SU-DHL-6 (cell line): ENCODE data around the gene KCNK1.

Source experiments
- H2AFZ ChIP-seq: fragments of 200-600 bp; sonication (generic); 2 replicates; pipeline ENCODE4 v1.6.1; 2014; ENCODE audit warnings: low read depth, mild to moderate bottlenecking, moderate library complexity, mixed read lengths, antibody characterized with exemption, low read length; ENCODE audit not compliant: severe bottlenecking
- H3F3A ChIP-seq: fragments of 200-600 bp; shearing (Covaris generic); 2 replicates; pipeline ENCODE4 v1.6.0; 2016; ENCODE audit warnings: antibody characterized with exemption, mild to moderate bottlenecking; ENCODE audit not compliant: insufficient read depth
- H3K27ac ChIP-seq: fragments of 200-600 bp; sonication (generic); 2 replicates; pipeline ENCODE4 v1.5.1; 2016; ENCODE audit warnings: low read depth, mild to moderate bottlenecking, low read length, moderate library complexity, mixed read lengths
- H3K27me3 ChIP-seq: fragments of 200-600 bp; sonication (generic), shearing (Covaris generic); 2 replicates; pipeline ENCODE4 v1.6.0; 2014; ENCODE audit warnings: mild to moderate bottlenecking, low read length
- H3K36me3 ChIP-seq: fragments of 200-600 bp; sonication (generic); 2 replicates; pipeline ENCODE4 v1.6.1; 2014; ENCODE audit warnings: mild to moderate bottlenecking, low read length, mixed read lengths
- H3K4me2 ChIP-seq: fragments of 300-600, 200-600 bp; shearing (Covaris generic), sonication (generic); 2 replicates; pipeline ENCODE4 v1.6.0; 2014; ENCODE audit warnings: low read length, low read depth, mild to moderate bottlenecking; ENCODE audit not compliant: poor library complexity, severe bottlenecking
- H3K4me3 ChIP-seq: fragments of 200-600 bp; sonication (generic); 2 replicates; pipeline ENCODE4 v1.5.1; 2014; ENCODE audit warnings: antibody characterized with exemption, low read length, mild to moderate bottlenecking, mixed read lengths; ENCODE audit not compliant: insufficient read depth, poor library complexity, severe bottlenecking
- H3K79me2 ChIP-seq: fragments of 200-600 bp; sonication (generic); 2 replicates; pipeline ENCODE4 v1.6.1; 2014; ENCODE audit warnings: mild to moderate bottlenecking, low read length, moderate library complexity; ENCODE audit not compliant: insufficient read depth
- H3K9ac ChIP-seq: fragments of 200-600 bp; sonication (generic); 2 replicates; pipeline ENCODE4 v1.7.0; 2014; ENCODE audit warnings: mild to moderate bottlenecking, low read length
- H3K9me2 ChIP-seq: fragments of 200-600 bp; sonication (generic); replicated peaks from 2 replicates; pipeline ENCODE4 v1.6.1; 2014; ENCODE audit warnings: low read length; ENCODE audit not compliant: insufficient read depth
- H3K9me3 ChIP-seq: fragments of 200-600 bp; sonication (generic); 2 replicates; pipeline ENCODE4 v1.6.1; 2014; ENCODE audit warnings: low read length, mixed read lengths; ENCODE audit not compliant: insufficient read depth
- H4K20me1 ChIP-seq: fragments of 200-600 bp; sonication (generic); 2 replicates; pipeline ENCODE4 v1.6.1; 2014; ENCODE audit warnings: low read depth, mild to moderate bottlenecking, antibody characterized with exemption, low read length, moderate library complexity, mixed read lengths
- EZH2phosphoT487 ChIP-seq: fragments of 200-600 bp; sonication (generic), shearing (Covaris generic); conservative IDR thresholded peaks from 2 replicates; pipeline ENCODE4 v1.6.1; 2018; ENCODE audit warnings: mild to moderate bottlenecking, antibody characterized with exemption, low read length, moderate library complexity, mixed read lengths
- TF ChIP-seq, protein P1 (sequence below): fragments of 200-600 bp; sonication (generic); IDR thresholded peaks from one replicate; pipeline ENCODE4 v1.5.1; 2017; ENCODE audit warnings: antibody characterized with exemption, mild to moderate bottlenecking, low read length, moderate library complexity; ENCODE audit not compliant: insufficient read depth, poor library complexity, severe bottlenecking

Gene KCNK1

DNA sequence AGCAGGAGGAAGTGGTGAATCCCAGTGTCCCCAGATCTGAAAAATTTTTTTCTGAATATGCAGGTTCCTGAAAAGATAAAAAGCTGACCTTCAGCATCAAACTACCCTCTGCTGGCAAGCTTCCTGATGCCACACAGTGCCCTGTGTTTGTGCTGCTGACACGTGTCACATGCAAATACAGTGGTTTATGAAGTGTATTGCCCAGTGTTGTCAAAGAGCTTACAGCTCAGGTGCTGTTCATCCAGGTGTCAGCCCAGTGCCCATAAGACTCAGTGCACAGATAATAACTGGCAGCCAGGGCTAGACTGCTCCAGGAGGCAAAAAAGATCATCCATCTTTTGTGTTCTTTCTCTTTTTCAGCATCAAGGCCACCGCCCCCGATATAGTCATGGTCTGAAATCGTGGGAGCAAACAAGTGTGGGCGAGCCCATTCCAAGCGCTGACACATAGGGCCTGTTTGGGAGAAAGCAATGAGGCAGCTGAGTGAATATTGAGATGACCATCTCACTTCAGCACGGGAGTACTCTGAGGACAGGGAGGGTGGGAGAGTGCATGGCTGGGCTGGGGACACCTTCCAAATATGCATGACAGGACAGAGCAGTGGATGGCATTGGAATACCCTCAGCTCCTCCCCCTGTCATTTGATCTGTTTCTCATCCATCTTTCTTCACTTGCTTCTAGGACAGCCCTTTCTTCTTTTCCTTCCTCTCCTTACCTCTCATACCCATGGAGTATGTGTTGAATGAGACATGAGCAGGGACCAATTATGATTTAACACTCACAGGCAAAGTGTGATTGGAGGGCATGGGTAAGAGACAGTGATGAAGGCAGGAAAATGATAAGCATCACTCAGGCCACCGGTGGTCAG is 6.4 kb upstream of the KCNK1 start:
- TF ChIP-seq, protein P1, sequence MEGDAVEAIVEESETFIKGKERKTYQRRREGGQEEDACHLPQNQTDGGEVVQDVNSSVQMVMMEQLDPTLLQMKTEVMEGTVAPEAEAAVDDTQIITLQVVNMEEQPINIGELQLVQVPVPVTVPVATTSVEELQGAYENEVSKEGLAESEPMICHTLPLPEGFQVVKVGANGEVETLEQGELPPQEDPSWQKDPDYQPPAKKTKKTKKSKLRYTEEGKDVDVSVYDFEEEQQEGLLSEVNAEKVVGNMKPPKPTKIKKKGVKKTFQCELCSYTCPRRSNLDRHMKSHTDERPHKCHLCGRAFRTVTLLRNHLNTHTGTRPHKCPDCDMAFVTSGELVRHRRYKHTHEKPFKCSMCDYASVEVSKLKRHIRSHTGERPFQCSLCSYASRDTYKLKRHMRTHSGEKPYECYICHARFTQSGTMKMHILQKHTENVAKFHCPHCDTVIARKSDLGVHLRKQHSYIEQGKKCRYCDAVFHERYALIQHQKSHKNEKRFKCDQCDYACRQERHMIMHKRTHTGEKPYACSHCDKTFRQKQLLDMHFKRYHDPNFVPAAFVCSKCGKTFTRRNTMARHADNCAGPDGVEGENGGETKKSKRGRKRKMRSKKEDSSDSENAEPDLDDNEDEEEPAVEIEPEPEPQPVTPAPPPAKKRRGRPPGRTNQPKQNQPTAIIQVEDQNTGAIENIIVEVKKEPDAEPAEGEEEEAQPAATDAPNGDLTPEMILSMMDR: no peak
- TF ChIP-seq EZH2phosphoT487: no peak
- no peaks in the 10 kb centered on the region for H3K79me2 ChIP-seq
- no peaks in the 10 kb centered on the region for H3F3A ChIP-seq
- no peaks in the 10 kb centered on the region for H3K9me3 ChIP-seq
- no peaks in the 10 kb centered on the region for H3K27me3 ChIP-seq
- no peak overlapping the region for H2AFZ ChIP-seq
- H4K20me1 ChIP-seq: no peaks in the 10 kb centered on the region
- no peak overlapping the region for H3K4me3 ChIP-seq
- H3K27ac ChIP-seq: no peak overlapping the region
- no peak overlapping the region for H3K9ac ChIP-seq
- H3K36me3 ChIP-seq: no peaks in the 10 kb centered on the region
- no peaks in the 10 kb centered on the region for H3K9me2 ChIP-seq
- no peak overlapping the region for H3K4me2 ChIP-seq

DNA sequence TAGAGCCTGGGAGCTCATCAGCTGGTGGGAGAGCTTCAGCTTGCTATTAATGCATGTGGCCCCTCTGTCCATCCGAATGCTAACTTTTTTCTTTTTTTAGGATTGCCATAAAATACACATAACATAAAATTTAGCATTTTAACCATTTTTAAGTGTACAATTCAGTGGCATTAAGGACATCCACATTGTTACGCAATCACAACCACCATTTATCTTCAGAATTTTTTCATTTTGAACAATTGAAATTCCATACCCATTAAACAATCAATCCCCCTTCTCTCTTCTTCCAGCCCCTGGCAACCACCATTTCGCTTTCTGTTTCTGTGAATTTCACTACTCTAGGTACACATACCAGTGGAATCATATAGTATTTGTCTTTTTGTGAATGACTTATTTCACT is 4.9 kb upstream of the KCNK1 start:
- TF ChIP-seq, protein P1: no peak
- TF ChIP-seq EZH2phosphoT487: no peak
- Histone ChIP-seq H2AFZ (no peak overlapping the region), H3K4me2 (no peak overlapping the region), H3K79me2 (no peaks in the 10 kb centered on the region), H3K27ac (no peak overlapping the region), H3K9ac (no peak overlapping the region), H4K20me1 (no peaks in the 10 kb centered on the region), H3K9me3 (no peaks in the 10 kb centered on the region), H3K27me3 (no peaks in the 10 kb centered on the region), H3K4me3 (no peak overlapping the region), H3K9me2 (no peaks in the 10 kb centered on the region), H3F3A (no peaks in the 10 kb centered on the region), H3K36me3 (no peaks in the 10 kb centered on the region)

DNA sequence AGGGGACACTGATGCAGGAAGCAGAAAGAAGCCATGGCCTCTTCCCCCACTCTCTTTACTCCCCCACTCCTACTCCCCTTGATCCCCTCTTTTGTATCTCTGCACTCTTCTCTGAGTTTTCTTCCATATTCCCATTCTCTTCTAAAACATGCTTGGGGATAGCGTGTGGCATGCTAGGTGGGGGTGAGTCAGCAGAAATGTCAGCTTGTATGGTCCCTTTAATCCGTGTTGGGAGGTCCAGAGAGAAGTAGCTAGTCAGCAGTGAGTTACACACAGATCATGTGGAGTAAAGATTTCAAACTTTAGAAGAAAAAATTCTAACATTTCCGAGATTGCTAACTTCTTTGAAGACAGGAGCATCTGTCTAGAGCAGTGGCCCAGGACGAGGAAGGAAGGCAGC is 4.0 kb upstream of the KCNK1 start:
- Histone ChIP-seq H3K4me3 (no peak overlapping the region), H3K27me3 (no peaks in the 10 kb centered on the region), H3K4me2 (no peak overlapping the region), H3K9me2 (no peaks in the 10 kb centered on the region), H4K20me1 (no peaks in the 10 kb centered on the region), H3K36me3 (no peaks in the 10 kb centered on the region), H3K79me2 (no peaks in the 10 kb centered on the region), H3K27ac (no peak overlapping the region), H3K9me3 (no peaks in the 10 kb centered on the region), H3F3A (no peaks in the 10 kb centered on the region), H3K9ac (no peak overlapping the region), H2AFZ (no peak overlapping the region)
- TF ChIP-seq, protein P1: no peak
- TF ChIP-seq EZH2phosphoT487: no peak
